HepG2 (cell line): Measurements from ENCODE around the gene ZNF747. TPM values are rescaled to one million over a fixed set of nuclear protein-coding genes. Genes with fewer than 3 reads are reported as not detected.

ENCODE experiments used
- ARNT2 ChIP-seq: sonication (generic); formaldehyde crosslinking; IDR thresholded peaks from 2 replicates; pipeline ENCODE4 v1.8.0; 2022; ENCODE audit warnings: mild to moderate bottlenecking, low read depth, missing genetic modification reagents, moderate library complexity
- CHD2 ChIP-seq: IDR thresholded peaks from 2 replicates; pipeline ENCODE4 v1.6.1; 2011; ENCODE audit warnings: low read depth, low read length, improper control_type of control experiment
- GABPA ChIP-seq, 2 experiments: IDR thresholded peaks; 2 replicates each; pipeline ENCODE4 v1.6.1; 2011 to 2016; ENCODE audit warnings: low read depth in 2 of 2, low read length in 1 of 2, missing biosample characterization in 1 of 2, missing genetic modification characterization in 1 of 2
- HOXA9 ChIP-seq: sonication (generic); formaldehyde crosslinking; IDR thresholded peaks from 2 replicates; pipeline ENCODE4 v1.8.1; 2022; ENCODE audit warnings: missing genetic modification reagents, mild to moderate bottlenecking, moderate library complexity, borderline replicate concordance
- KLF12 ChIP-seq: sonication (generic); formaldehyde crosslinking; IDR thresholded peaks from 2 replicates; pipeline ENCODE4 v1.4.0; 2020; ENCODE audit warnings: missing genetic modification reagents, borderline replicate concordance
- MAFG ChIP-seq: sonication (generic); formaldehyde crosslinking; IDR thresholded peaks from 2 replicates; pipeline ENCODE4 v1.5.1; 2020; ENCODE audit warnings: mild to moderate bottlenecking, missing genetic modification reagents
- MXI1 ChIP-seq: IDR thresholded peaks from 3 replicates; pipeline ENCODE4 v1.6.1; 2012; ENCODE audit warnings: low read depth, low read length, inconsistent platforms, borderline replicate concordance
- PCBP2 ChIP-seq: fragments of 200-400 bp; formaldehyde crosslinking; optimal IDR thresholded peaks from 2 replicates; pipeline ENCODE3; 2018; ENCODE audit warnings: low read length, low read depth; ENCODE audit not compliant: poor library complexity, severe bottlenecking
- POGZ ChIP-seq: sonication (generic); formaldehyde crosslinking; IDR thresholded peaks from 2 replicates; pipeline ENCODE4 v1.4.0; 2020; ENCODE audit warnings: mild to moderate bottlenecking, missing genetic modification reagents
- POLR2A ChIP-seq, 2 experiments: IDR thresholded peaks; 2 replicates each; pipeline ENCODE4 v1.6.1; 2011; ENCODE audit warnings: low read depth in 2 of 2, low read length in 2 of 2, mild to moderate bottlenecking in 1 of 2, moderate library complexity in 1 of 2; ENCODE audit not compliant: insufficient read depth in 1 of 2
- RFXAP ChIP-seq: sonication (generic); formaldehyde crosslinking; IDR thresholded peaks from 2 replicates; pipeline ENCODE4 v1.4.0; 2020; ENCODE audit warnings: missing genetic modification reagents, borderline replicate concordance
- SIN3B ChIP-seq: fragments of 150-350 bp; IDR thresholded peaks from 2 replicates; pipeline ENCODE4 v1.6.1; 2014; ENCODE audit warnings: low read length
- TAF15 ChIP-seq: fragments of 200-400 bp; formaldehyde crosslinking; IDR thresholded peaks from one replicate; pipeline ENCODE4 v1.6.1; 2018; ENCODE audit warnings: mild to moderate bottlenecking, low read depth, low read length; ENCODE audit not compliant: poor library complexity, severe bottlenecking
- YEATS4 ChIP-seq: sonication (generic); formaldehyde crosslinking; IDR thresholded peaks from 2 replicates; pipeline ENCODE4 v1.4.0; 2020; ENCODE audit warnings: missing genetic modification reagents, borderline replicate concordance
- ZNF136 ChIP-seq: sonication (generic); formaldehyde crosslinking; IDR thresholded peaks from 2 replicates; pipeline ENCODE4 v1.8.1; 2022; ENCODE audit warnings: low read depth, mild to moderate bottlenecking, moderate library complexity, missing genetic modification reagents
- ZNF670 ChIP-seq: sonication (generic); formaldehyde crosslinking; IDR thresholded peaks from 2 replicates; pipeline ENCODE4 v1.8.0; 2022; ENCODE audit warnings: mild to moderate bottlenecking, missing genetic modification reagents, borderline replicate concordance
- ZNF766 ChIP-seq: sonication (generic); formaldehyde crosslinking; IDR thresholded peaks from 2 replicates; pipeline ENCODE4 v1.5.0; 2020; ENCODE audit warnings: missing genetic modification reagents, borderline replicate concordance
- ZNF839 ChIP-seq: sonication (generic); formaldehyde crosslinking; IDR thresholded peaks from 2 replicates; pipeline ENCODE4 v1.4.0; 2020; ENCODE audit warnings: missing genetic modification reagents, mild to moderate bottlenecking, borderline replicate concordance
- ZNF891 ChIP-seq: sonication (generic); formaldehyde crosslinking; IDR thresholded peaks from 2 replicates; pipeline ENCODE4 v1.5.0; 2020; ENCODE audit warnings: mild to moderate bottlenecking, missing genetic modification reagents
- polyA plus RNA-seq, 8 experiments: library from polyadenylated mRNA; depleted of rRNA in 3 of 8; stranded (reverse) in 7 of 8; unstranded in 1 of 8; fragments of >200 nt; fragmentation: Illumina TruSeq in 4 of 8; extraction: Trizol in 4 of 8; gene quantifications; 2 replicates each; pipeline versions ENCODE4 v1.2.1 to v1.2.3, GENCODE V29; 2011 to 2016; ENCODE audit warnings: low read depth in 4 of 8, missing spikeins in 1 of 8, mixed read lengths in 1 of 8; ENCODE audit not compliant: insufficient read depth in 1 of 8
- total RNA-seq, 5 experiments: library from RNA; depleted of rRNA; stranded (reverse); fragments of >200 nt; fragmentation: Illumina TruSeq; extraction: Trizol; gene quantifications; 2 replicates each; pipeline ENCODE4 v1.2.3, GENCODE V29; 2016; ENCODE audit warnings: low read depth in 1 of 5
- TF ChIP-seq, protein P1 (sequence below): IDR thresholded peaks from 2 replicates; pipeline ENCODE4 v1.6.1; 2012; ENCODE audit warnings: inconsistent platforms
- TF ChIP-seq, protein P2 (sequence below): sonication (generic); formaldehyde crosslinking; IDR thresholded peaks from 2 replicates; pipeline ENCODE4 v1.8.0; 2023; ENCODE audit warnings: mild to moderate bottlenecking, missing genetic modification reagents
- TF ChIP-seq, protein P3 (sequence below): sonication (generic); formaldehyde crosslinking; IDR thresholded peaks from 2 replicates; pipeline ENCODE4 v1.4.0; 2020; ENCODE audit warnings: missing genetic modification reagents
- TF ChIP-seq, protein P4 (sequence below): sonication (generic); formaldehyde crosslinking; IDR thresholded peaks from 2 replicates; pipeline ENCODE4 v1.8.0; 2022; ENCODE audit warnings: mild to moderate bottlenecking, missing genetic modification reagents, moderate library complexity
- TF ChIP-seq, protein P5 (sequence below): sonication (generic); formaldehyde crosslinking; IDR thresholded peaks from 2 replicates; pipeline ENCODE4 v1.5.0; 2020; ENCODE audit warnings: missing genetic modification reagents

Gene ZNF747
- total and polyA plus RNA-seq, 2 of the 13 experiments (the other 11 are each of a cell fraction or from before 2014, with no cell fraction given) = 7.2 to 10.2 TPM

DNA sequence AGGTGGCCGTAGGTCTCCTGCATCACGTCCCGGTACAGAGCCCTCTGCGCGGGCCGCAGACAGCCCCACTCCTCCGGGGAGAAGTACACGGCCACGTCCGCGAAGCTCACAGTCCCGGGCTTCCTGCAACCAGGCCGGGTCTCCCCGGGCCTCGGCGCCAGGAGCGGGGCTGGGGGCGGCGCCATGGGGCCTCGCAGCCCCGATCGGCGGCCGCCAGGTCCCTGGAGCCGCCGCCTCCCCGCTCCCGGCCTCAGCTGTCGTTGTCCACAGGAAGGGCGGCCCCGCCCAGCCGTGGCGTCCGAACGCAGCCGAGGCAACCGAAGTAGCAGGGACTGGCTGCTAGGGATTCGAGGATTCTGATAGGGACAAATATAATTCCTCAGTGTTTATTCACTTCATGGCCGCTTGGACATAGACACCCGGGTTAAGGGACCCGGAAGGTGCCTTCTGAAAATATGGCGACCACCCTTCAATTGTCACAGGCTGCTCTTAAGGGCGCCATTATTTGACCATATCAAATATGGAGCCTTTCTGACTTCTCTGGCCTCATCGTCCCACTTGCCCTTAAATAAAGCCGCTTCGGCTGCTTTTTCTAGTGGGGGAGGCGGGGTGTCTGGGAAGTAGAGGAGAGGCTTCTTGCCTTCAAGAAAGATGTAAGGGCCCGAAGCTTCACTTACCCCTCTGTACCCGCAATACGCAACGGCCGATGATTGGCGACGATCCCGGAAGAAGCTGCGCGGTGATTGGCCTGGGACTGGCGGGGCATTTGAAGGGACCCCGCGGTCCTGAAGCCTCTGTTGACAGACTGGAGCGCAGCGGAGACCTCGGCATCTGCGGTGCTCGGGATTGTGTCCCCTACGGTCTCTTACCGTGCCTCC is 37.0 kb upstream of the ZNF747 start, which contains the start of gene ZNF688 (continued):
- peak; percentile 99 for TF ChIP-seq MXI1
- no peak for TF ChIP-seq ZNF136
- TF ChIP-seq, protein P1, sequence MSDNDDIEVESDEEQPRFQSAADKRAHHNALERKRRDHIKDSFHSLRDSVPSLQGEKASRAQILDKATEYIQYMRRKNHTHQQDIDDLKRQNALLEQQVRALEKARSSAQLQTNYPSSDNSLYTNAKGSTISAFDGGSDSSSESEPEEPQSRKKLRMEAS = peak; percentile 85
- TF ChIP-seq SIN3B = peak; percentile 100
- TF ChIP-seq GABPA (IDR thresholded peaks at IDR 0.05; ENCODE audit: low read depth, low read length) = no peak
- TF ChIP-seq GABPA (CRISPR knock-in tag; IDR thresholded peaks at IDR 0.05; ENCODE audit: low read depth) = peak; percentile 70
- TF ChIP-seq, protein P2, sequence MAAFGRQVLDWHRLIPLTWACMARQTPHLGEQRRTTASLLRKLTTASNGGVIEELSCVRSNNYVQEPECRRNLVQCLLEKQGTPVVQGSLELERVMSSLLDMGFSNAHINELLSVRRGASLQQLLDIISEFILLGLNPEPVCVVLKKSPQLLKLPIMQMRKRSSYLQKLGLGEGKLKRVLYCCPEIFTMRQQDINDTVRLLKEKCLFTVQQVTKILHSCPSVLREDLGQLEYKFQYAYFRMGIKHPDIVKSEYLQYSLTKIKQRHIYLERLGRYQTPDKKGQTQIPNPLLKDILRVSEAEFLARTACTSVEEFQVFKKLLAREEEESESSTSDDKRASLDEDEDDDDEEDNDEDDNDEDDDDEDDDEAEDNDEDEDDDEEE (CRISPR knock-in tag) = peak; percentile 87
- TF ChIP-seq ZNF670 (CRISPR knock-in tag) = 0 out of 2 replicates have a peak, but pooled peaks have one; percentile 51
- TF ChIP-seq POLR2A (IDR thresholded peaks at IDR 0.05; ENCODE audit: insufficient read depth in 1 of 2, low read depth in 2 of 2, low read length in 2 of 2) = peak; percentile 52 to 74
- TF ChIP-seq MAFG = no peak
- TF ChIP-seq PCBP2 = no peak
- peak; percentile 81; the same call in 1 of the 2 replicates for TF ChIP-seq YEATS4 (CRISPR knock-in tag)
- TF ChIP-seq HOXA9 (CRISPR knock-in tag) = no peak
- TF ChIP-seq, protein P3, sequence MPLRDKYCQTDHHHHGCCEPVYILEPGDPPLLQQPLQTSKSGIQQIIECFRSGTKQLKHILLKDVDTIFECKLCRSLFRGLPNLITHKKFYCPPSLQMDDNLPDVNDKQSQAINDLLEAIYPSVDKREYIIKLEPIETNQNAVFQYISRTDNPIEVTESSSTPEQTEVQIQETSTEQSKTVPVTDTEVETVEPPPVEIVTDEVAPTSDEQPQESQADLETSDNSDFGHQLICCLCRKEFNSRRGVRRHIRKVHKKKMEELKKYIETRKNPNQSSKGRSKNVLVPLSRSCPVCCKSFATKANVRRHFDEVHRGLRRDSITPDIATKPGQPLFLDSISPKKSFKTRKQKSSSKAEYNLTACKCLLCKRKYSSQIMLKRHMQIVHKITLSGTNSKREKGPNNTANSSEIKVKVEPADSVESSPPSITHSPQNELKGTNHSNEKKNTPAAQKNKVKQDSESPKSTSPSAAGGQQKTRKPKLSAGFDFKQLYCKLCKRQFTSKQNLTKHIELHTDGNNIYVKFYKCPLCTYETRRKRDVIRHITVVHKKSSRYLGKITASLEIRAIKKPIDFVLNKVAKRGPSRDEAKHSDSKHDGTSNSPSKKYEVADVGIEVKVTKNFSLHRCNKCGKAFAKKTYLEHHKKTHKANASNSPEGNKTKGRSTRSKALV (CRISPR knock-in tag) = 0 out of 2 replicates have a peak, but pooled peaks have one; percentile 43
- TF ChIP-seq RFXAP (CRISPR knock-in tag) = no peak; the same call in 1 of the 2 replicates
- 0 out of 2 replicates have a peak, but pooled peaks have one; percentile 38 for TF ChIP-seq CHD2
- peak; percentile 60 for TF ChIP-seq ARNT2 (CRISPR knock-in tag)
- TF ChIP-seq ZNF766 (CRISPR knock-in tag) = no peak
- TF ChIP-seq TAF15 = peak; percentile 71
- TF ChIP-seq, protein P4, sequence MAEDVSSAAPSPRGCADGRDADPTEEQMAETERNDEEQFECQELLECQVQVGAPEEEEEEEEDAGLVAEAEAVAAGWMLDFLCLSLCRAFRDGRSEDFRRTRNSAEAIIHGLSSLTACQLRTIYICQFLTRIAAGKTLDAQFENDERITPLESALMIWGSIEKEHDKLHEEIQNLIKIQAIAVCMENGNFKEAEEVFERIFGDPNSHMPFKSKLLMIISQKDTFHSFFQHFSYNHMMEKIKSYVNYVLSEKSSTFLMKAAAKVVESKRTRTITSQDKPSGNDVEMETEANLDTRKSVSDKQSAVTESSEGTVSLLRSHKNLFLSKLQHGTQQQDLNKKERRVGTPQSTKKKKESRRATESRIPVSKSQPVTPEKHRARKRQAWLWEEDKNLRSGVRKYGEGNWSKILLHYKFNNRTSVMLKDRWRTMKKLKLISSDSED (CRISPR knock-in tag) = no peak
- TF ChIP-seq KLF12 (CRISPR knock-in tag) = peak; percentile 33; the same call in 1 of the 2 replicates
- TF ChIP-seq ZNF839 (CRISPR knock-in tag) = no peak
- TF ChIP-seq, protein P5, sequence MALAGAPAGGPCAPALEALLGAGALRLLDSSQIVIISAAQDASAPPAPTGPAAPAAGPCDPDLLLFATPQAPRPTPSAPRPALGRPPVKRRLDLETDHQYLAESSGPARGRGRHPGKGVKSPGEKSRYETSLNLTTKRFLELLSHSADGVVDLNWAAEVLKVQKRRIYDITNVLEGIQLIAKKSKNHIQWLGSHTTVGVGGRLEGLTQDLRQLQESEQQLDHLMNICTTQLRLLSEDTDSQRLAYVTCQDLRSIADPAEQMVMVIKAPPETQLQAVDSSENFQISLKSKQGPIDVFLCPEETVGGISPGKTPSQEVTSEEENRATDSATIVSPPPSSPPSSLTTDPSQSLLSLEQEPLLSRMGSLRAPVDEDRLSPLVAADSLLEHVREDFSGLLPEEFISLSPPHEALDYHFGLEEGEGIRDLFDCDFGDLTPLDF (CRISPR knock-in tag) = peak; percentile 87
- TF ChIP-seq POGZ (CRISPR knock-in tag) = no peak; the same call in 1 of the 2 replicates
- TF ChIP-seq ZNF891 (CRISPR knock-in tag) = peak; percentile 29; the same call in 1 of the 2 replicates
